K562 (cell line): ENCODE measurements around the gene GGCT. TPM values are rescaled to one million over a fixed set of nuclear protein-coding genes. Genes with fewer than 3 reads are reported as not detected.

ENCODE experiments used
- ADNP ChIP-seq: fragments of 200-800 bp; sonication (Bioruptor generic); IDR thresholded peaks from 2 replicates; pipeline ENCODE4 v1.6.1; 2016; ENCODE audit warnings: missing genetic modification characterization, missing compliant biosample characterization
- ARID3A ChIP-seq: IDR thresholded peaks from 2 replicates; pipeline ENCODE4 v1.6.1; 2012; ENCODE audit warnings: low read depth, low read length, improper control_type of control experiment, borderline replicate concordance
- BCOR ChIP-seq: fragments of 450-650 bp; IDR thresholded peaks from 2 replicates; pipeline ENCODE4 v1.6.1; 2016
- CBX5 ChIP-seq: IDR thresholded peaks from 2 replicates; pipeline ENCODE4 v1.6.1; 2014; ENCODE audit warnings: low read depth, borderline replicate concordance
- HNRNPK ChIP-seq: fragments of 200-400 bp; formaldehyde crosslinking; IDR thresholded peaks from one replicate; pipeline ENCODE4 v1.6.1; 2018; ENCODE audit warnings: mild to moderate bottlenecking, low read depth, low read length; ENCODE audit not compliant: poor library complexity, severe bottlenecking
- IFI16 ChIP-seq: fragments of 250-450 bp; sonication (Bioruptor Pico); IDR thresholded peaks from 2 replicates; pipeline ENCODE4 v2.1.2; 2022; ENCODE audit warnings: mild to moderate bottlenecking, inconsistent platforms
- MEF2A ChIP-seq: IDR thresholded peaks from 2 replicates; pipeline ENCODE4 v1.6.1; 2011; ENCODE audit warnings: low read depth, mild to moderate bottlenecking, low read length, moderate library complexity; ENCODE audit not compliant: control insufficient read depth
- NCOA4 ChIP-seq: fragments of 450-650 bp; IDR thresholded peaks from 2 replicates; pipeline ENCODE4 v1.6.1; 2018; ENCODE audit warnings: mild to moderate bottlenecking; ENCODE audit not compliant: partially characterized antibody
- RCOR1 ChIP-seq, 2 experiments: IDR thresholded peaks; 2 replicates each; pipeline ENCODE4 v1.6.1; 2012; ENCODE audit warnings: low read depth in 2 of 2, low read length in 2 of 2, borderline replicate concordance in 1 of 2, improper control_type of control experiment in 1 of 2
- SMC3 ChIP-seq: conservative IDR thresholded peaks from 2 replicates; pipeline ENCODE4 v1.6.1; 2011; ENCODE audit warnings: low read depth, low read length, improper control_type of control experiment; ENCODE audit not compliant: insufficient read depth
- STAT5B ChIP-seq: fragments of 250-450 bp; sonication (Bioruptor Pico); IDR thresholded peaks from 2 replicates; pipeline ENCODE4 v1.8.0; 2021; ENCODE audit warnings: mild to moderate bottlenecking, inconsistent platforms
- TOE1 ChIP-seq, 2 experiments: fragments of 450-650 bp in 1 of 2; sonication (generic) in 1 of 2; formaldehyde crosslinking in 1 of 2; IDR thresholded peaks; 2 replicates each; pipeline versions ENCODE4 v1.7.1 to v1.8.0; 2016 to 2022; ENCODE audit warnings: borderline replicate concordance in 2 of 2, mild to moderate bottlenecking in 2 of 2, antibody characterized with exemption in 1 of 2, inconsistent platforms in 1 of 2, low read depth in 1 of 2, missing genetic modification reagents in 1 of 2, moderate library complexity in 1 of 2
- ZBTB2 ChIP-seq: fragments of 450-650 bp; IDR thresholded peaks from 2 replicates; pipeline ENCODE4 v1.6.1; 2016; ENCODE audit warnings: antibody characterized with exemption
- ZNF79 ChIP-seq: fragments of 250-450 bp; sonication (Bioruptor Pico); IDR thresholded peaks from 2 replicates; pipeline ENCODE4 v1.4.0; 2020; ENCODE audit warnings: low read depth, mild to moderate bottlenecking, moderate library complexity
- polyA plus RNA-seq, 8 experiments: library from polyadenylated mRNA; depleted of rRNA in 4 of 8; stranded (reverse) in 5 of 8; unstranded in 3 of 8; fragments of >200 nt; fragmentation: Nextera tagmentation in 2 of 8; fragmentation: Illumina TruSeq in 1 of 8; extraction: Ambion mirVana in 2 of 8; extraction: Trizol in 1 of 8; gene quantifications; 2 replicates each; pipeline versions ENCODE4 v1.2.1 to v1.2.3, GENCODE V29; 2011 to 2014; ENCODE audit warnings: inconsistent platforms in 1 of 8, missing spikeins in 1 of 8
- total RNA-seq, 7 experiments: library from RNA; depleted of rRNA in 6 of 7; stranded (reverse); fragments of >200 nt in 6 of 7; fragmentation: Illumina TruSeq in 2 of 7; extraction: Trizol in 2 of 7; gene quantifications; 2 replicates each; pipeline versions ENCODE4 v1.2.1 to v1.2.3, GENCODE V29; 2011 to 2021; ENCODE audit warnings: low replicate concordance in 1 of 7
- TF ChIP-seq, protein P1 (sequence below): fragments of 450-650 bp; IDR thresholded peaks from 2 replicates; pipeline ENCODE4 v1.6.1; 2018; ENCODE audit not compliant: partially characterized antibody
- TF ChIP-seq, protein P2 (sequence below): fragments of 250-450 bp; sonication (Bioruptor Pico); IDR thresholded peaks from 2 replicates; pipeline ENCODE4 v1.8.0; 2022; ENCODE audit warnings: inconsistent platforms, mild to moderate bottlenecking, moderate library complexity, borderline replicate concordance
- TF ChIP-seq, protein P3 (sequence below): fragments of 250-450 bp; sonication (Bioruptor Pico); IDR thresholded peaks from 2 replicates; pipeline ENCODE4 v1.8.0; 2022; ENCODE audit warnings: moderate library complexity, mild to moderate bottlenecking, inconsistent platforms

GGCT gene
- total and polyA plus RNA-seq, 9 of the 15 experiments (the other 6 are each of a cell fraction or from before 2014, with no cell fraction given): 79.0 to 349 (median 136) TPM

GRCh38 chr7:30470163-30470770, 34.4 kb downstream of the GGCT start (continued):
- TF ChIP-seq, protein P1, sequence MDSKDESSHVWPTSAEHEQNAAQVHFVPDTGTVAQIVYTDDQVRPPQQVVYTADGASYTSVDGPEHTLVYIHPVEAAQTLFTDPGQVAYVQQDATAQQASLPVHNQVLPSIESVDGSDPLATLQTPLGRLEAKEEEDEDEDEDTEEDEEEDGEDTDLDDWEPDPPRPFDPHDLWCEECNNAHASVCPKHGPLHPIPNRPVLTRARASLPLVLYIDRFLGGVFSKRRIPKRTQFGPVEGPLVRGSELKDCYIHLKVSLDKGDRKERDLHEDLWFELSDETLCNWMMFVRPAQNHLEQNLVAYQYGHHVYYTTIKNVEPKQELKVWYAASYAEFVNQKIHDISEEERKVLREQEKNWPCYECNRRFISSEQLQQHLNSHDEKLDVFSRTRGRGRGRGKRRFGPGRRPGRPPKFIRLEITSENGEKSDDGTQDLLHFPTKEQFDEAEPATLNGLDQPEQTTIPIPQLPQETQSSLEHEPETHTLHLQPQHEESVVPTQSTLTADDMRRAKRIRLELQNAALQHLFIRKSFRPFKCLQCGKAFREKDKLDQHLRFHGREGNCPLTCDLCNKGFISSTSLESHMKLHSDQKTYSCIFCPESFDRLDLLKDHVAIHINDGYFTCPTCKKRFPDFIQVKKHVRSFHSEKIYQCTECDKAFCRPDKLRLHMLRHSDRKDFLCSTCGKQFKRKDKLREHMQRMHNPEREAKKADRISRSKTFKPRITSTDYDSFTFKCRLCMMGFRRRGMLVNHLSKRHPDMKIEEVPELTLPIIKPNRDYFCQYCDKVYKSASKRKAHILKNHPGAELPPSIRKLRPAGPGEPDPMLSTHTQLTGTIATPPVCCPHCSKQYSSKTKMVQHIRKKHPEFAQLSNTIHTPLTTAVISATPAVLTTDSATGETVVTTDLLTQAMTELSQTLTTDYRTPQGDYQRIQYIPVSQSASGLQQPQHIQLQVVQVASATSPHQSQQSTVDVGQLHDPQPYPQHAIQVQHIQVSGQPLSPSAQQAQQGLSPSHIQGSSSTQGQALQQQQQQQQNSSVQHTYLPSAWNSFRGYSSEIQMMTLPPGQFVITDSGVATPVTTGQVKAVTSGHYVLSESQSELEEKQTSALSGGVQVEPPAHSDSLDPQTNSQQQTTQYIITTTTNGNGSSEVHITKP: peak; percentile 47
- no peak for TF ChIP-seq STAT5B (CRISPR knock-in tag)
- TF ChIP-seq BCOR: peak; percentile 63
- TF ChIP-seq MEF2A: no peak
- TF ChIP-seq ZNF79 (CRISPR knock-in tag): no peak
- peak; percentile 56; the same call in 1 of the 2 replicates for TF ChIP-seq ARID3A
- TF ChIP-seq, protein P2, sequence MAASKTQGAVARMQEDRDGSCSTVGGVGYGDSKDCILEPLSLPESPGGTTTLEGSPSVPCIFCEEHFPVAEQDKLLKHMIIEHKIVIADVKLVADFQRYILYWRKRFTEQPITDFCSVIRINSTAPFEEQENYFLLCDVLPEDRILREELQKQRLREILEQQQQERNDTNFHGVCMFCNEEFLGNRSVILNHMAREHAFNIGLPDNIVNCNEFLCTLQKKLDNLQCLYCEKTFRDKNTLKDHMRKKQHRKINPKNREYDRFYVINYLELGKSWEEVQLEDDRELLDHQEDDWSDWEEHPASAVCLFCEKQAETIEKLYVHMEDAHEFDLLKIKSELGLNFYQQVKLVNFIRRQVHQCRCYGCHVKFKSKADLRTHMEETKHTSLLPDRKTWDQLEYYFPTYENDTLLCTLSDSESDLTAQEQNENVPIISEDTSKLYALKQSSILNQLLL (CRISPR knock-in tag): no peak
- no peak for TF ChIP-seq ADNP
- no peak; the same call in 1 of the 2 replicates for TF ChIP-seq TOE1 (IDR thresholded peaks at IDR 0.05; ENCODE audit: borderline replicate concordance)
- no peak for TF ChIP-seq TOE1 (CRISPR knock-in tag; IDR thresholded peaks at IDR 0.05; ENCODE audit: borderline replicate concordance, low read depth)
- TF ChIP-seq NCOA4: no peak
- TF ChIP-seq ZBTB2: no peak
- TF ChIP-seq SMC3: 0 out of 2 replicates have a peak, but pooled peaks have one; percentile 8
- TF ChIP-seq, protein P3, sequence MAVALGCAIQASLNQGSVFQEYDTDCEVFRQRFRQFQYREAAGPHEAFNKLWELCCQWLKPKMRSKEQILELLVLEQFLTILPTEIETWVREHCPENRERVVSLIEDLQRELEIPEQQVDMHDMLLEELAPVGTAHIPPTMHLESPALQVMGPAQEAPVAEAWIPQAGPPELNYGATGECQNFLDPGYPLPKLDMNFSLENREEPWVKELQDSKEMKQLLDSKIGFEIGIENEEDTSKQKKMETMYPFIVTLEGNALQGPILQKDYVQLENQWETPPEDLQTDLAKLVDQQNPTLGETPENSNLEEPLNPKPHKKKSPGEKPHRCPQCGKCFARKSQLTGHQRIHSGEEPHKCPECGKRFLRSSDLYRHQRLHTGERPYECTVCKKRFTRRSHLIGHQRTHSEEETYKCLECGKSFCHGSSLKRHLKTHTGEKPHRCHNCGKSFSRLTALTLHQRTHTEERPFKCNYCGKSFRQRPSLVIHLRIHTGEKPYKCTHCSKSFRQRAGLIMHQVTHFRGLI (CRISPR knock-in tag): no peak
- TF ChIP-seq RCOR1 (IDR thresholded peaks at IDR 0.05; ENCODE audit: borderline replicate concordance in 1 of 2, low read depth in 2 of 2, low read length in 2 of 2): peak; percentile 95 to 99
- TF ChIP-seq CBX5: no peak
- no peak for TF ChIP-seq HNRNPK
- TF ChIP-seq IFI16: no peak
